ENCODE measurements around the gene SDF2. TPM values are rescaled to one million over a fixed set of nuclear protein-coding genes. Genes with fewer than 3 reads are reported as not detected.
A peak's percentile ranks its signal among the peaks of the same experiment; 100 is the strongest.

SDF2 gene
- total and polyA plus RNA-seq, 9 of the 15 experiments (the other 6 are each of a cell fraction or from before 2014, with no cell fraction given): 41.2 to 132 (median 65.6) TPM

DNA sequence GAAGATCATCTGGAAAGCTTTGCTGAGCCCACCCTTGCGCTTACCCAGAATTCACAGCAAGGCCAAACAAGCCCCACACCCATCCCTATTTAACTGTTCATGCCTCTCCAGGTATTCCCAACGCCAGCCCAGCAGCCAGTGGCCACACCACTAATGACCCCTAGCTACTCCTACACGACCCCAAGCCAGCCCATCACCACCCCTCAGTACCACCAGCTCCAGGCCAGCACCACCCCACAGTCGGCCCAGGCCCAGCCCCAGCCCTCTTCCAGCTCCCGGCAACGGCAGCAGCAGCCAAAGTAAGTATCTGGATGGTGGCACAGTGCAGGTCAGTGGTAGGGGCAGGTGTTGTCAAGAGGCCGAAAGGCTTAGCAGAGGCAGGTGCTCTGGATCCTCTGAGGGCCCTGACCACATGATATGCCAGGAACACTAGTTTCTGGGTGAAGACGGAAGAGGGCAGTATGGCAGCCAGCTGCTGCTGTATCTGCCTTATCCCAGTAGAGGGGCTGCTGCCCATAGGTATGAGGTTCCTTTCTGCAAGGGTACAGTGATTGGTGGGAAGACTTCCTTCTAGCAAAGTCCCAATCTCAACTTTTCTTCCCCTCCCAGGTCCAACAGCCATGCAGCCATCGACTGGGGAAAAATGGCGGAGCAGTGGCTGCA lies 39.3 kb upstream of the SDF2 start:
- ChIA-PET POLR2A (interaction anchor here (0.7 to 1.9 kb wide), 4 partner anchors 10 to 91 kb away, joined by 3 to 12 read pairs (median 4); partner anchors contain the start of genes PROCA1, SDF2 and SUPT6H), CTCF (ENCODE audit: low intra/inter-chr PET ratio) (no interaction called here)
- no TSS peak for BruUV-seq (replicated peaks)
- Histone ChIP-seq H3K9me3 (replicated peaks; ENCODE audit: control insufficient read depth, insufficient read depth, low read depth, low read length) (no peaks in the 10 kb centered on the region), H3K9ac (ENCODE audit: insufficient read depth in 1 of 2, low read depth in 2 of 2, low read length in 2 of 2) (no peak overlapping the region), H3K27ac (ENCODE audit: extremely low read depth, low read depth, low read length) (no peak overlapping the region), H3K36me3 (ENCODE audit: control insufficient read depth, insufficient read depth, low read length) (peaks cover 92% of the 10 kb centered on the region), H3K4me1 (replicated peaks in 1 of 2; ENCODE audit: control insufficient read depth in 2 of 2, insufficient read depth in 2 of 2, low read length in 2 of 2) (peaks cover 0 to 7% of the 10 kb centered on the region in 2 experiments; a peak in 1 of 5 replicates), H3K4me2 (ENCODE audit: insufficient read depth, low read length) (no peak overlapping the region), H2AFZ (ENCODE audit: low read depth, low read length) (no peak overlapping the region), H3K27me3 (ENCODE audit: control insufficient read depth in 2 of 2, insufficient read depth in 2 of 2, low read length in 2 of 2) (no peaks in the 10 kb centered on the region), H3K79me2 (ENCODE audit: control insufficient read depth, insufficient read depth, low read length) (no peaks in the 10 kb centered on the region), H3K4me3 (no peak overlapping the region), H3K9me1 (ENCODE audit: control insufficient read depth, insufficient read depth, low read length) (no peaks in the 10 kb centered on the region), H4K20me1 (replicated peaks; ENCODE audit: control insufficient read depth, insufficient read depth, low read length) (no peaks in the 10 kb centered on the region; the same call in 1 of the 2 replicates)
- WGBS (ENCODE audit: insufficient coverage, low coverage, missing lambda C conversion rate): 90% methylated on average over 10 of the region's 10 CpGs
- no peak for ATAC-seq
- intact Hi-C loops (cut with micrococcal nuclease): no loop called here
- DNase-seq (ENCODE audit: extremely low read depth in 1 of 4, low spot score in 3 of 4): peak in 1 of 4 experiments; percentile 12
- TF ChIP-seq ZNF75A (CRISPR knock-in tag; IDR thresholded peaks at IDR 0.05) (no peak), SMAD3 (CRISPR knock-in tag; conservative IDR thresholded peaks at IDR 0.05) (no peak), SRSF9 (IDR thresholded peaks at IDR 0.05; ENCODE audit: borderline replicate concordance, low read depth, low read length) (no peak), FOXJ2 (tag; IDR thresholded peaks at IDR 0.05) (no peak), POLR2G (IDR thresholded peaks at IDR 0.05; ENCODE audit: low read depth, low read length) (peak; percentile 56), SP2 (IDR thresholded peaks at IDR 0.05; ENCODE audit: extremely low read depth, low read depth, low read length, poor library complexity, severe bottlenecking) (no peak), POLR2B (IDR thresholded peaks at IDR 0.05; ENCODE audit: low read depth, partially characterized antibody) (no peak)
- TF ChIP-seq, protein P1, sequence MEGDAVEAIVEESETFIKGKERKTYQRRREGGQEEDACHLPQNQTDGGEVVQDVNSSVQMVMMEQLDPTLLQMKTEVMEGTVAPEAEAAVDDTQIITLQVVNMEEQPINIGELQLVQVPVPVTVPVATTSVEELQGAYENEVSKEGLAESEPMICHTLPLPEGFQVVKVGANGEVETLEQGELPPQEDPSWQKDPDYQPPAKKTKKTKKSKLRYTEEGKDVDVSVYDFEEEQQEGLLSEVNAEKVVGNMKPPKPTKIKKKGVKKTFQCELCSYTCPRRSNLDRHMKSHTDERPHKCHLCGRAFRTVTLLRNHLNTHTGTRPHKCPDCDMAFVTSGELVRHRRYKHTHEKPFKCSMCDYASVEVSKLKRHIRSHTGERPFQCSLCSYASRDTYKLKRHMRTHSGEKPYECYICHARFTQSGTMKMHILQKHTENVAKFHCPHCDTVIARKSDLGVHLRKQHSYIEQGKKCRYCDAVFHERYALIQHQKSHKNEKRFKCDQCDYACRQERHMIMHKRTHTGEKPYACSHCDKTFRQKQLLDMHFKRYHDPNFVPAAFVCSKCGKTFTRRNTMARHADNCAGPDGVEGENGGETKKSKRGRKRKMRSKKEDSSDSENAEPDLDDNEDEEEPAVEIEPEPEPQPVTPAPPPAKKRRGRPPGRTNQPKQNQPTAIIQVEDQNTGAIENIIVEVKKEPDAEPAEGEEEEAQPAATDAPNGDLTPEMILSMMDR (IDR thresholded peaks at IDR 0.05 in 2 of 3, conservative IDR thresholded peaks at IDR 0.05 in 1 of 3; ENCODE audit: insufficient read depth in 2 of 3, low read depth in 1 of 3, low read length in 3 of 3): 0 out of 6 replicates have a peak, but pooled peaks of 1 of the 3 experiments have one; percentile 13
- TF ChIP-seq, protein P2, sequence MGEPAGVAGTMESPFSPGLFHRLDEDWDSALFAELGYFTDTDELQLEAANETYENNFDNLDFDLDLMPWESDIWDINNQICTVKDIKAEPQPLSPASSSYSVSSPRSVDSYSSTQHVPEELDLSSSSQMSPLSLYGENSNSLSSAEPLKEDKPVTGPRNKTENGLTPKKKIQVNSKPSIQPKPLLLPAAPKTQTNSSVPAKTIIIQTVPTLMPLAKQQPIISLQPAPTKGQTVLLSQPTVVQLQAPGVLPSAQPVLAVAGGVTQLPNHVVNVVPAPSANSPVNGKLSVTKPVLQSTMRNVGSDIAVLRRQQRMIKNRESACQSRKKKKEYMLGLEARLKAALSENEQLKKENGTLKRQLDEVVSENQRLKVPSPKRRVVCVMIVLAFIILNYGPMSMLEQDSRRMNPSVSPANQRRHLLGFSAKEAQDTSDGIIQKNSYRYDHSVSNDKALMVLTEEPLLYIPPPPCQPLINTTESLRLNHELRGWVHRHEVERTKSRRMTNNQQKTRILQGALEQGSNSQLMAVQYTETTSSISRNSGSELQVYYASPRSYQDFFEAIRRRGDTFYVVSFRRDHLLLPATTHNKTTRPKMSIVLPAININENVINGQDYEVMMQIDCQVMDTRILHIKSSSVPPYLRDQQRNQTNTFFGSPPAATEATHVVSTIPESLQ (CRISPR knock-in tag; IDR thresholded peaks at IDR 0.05): no peak
- in situ Hi-C loops (cut with MboI): no loop called here
- no peak for FAIRE-seq
